ENCODE data around the gene PCDH9. TPM values are rescaled to one million over a fixed set of nuclear protein-coding genes. Genes with fewer than 3 reads are reported as not detected.

Gene PCDH9
- total and polyA plus RNA-seq, 10 donors, result 0.24 to 8.1 (median 3.8) TPM

DNA sequence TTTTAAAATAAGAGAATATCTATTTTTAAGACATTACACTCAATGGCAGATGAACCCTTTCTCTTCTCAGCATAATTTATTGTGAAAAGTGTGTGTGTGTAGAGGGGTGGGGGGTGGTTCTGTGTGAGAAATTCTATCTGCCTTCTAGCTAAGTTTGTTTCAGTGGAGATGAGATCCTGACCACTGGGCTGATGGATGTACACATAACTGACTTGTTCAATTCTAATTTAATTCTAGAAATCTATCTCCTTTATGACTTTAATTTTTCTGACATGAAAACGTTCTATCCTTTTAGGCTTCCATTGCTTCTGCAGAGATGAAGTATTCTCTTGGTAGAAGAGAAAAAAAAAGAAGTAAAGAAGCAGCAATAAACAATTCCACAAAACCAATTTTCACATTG, 891.6 kb downstream of the PCDH9 start:
- H3K4me1 ChIP-seq, result no peaks in the 10 kb centered on the region
- no peak for DNase-seq
- no peaks in the 10 kb centered on the region for H3K27me3 ChIP-seq (replicated peaks in 1 of 7)
- 37 to 81% (median 49%) methylated on average over 1 of the region's 1 CpG for WGBS, 5 donors
- no peak for TF ChIP-seq POLR2A (IDR thresholded peaks at IDR 0.05)
- TF ChIP-seq, protein P1, sequence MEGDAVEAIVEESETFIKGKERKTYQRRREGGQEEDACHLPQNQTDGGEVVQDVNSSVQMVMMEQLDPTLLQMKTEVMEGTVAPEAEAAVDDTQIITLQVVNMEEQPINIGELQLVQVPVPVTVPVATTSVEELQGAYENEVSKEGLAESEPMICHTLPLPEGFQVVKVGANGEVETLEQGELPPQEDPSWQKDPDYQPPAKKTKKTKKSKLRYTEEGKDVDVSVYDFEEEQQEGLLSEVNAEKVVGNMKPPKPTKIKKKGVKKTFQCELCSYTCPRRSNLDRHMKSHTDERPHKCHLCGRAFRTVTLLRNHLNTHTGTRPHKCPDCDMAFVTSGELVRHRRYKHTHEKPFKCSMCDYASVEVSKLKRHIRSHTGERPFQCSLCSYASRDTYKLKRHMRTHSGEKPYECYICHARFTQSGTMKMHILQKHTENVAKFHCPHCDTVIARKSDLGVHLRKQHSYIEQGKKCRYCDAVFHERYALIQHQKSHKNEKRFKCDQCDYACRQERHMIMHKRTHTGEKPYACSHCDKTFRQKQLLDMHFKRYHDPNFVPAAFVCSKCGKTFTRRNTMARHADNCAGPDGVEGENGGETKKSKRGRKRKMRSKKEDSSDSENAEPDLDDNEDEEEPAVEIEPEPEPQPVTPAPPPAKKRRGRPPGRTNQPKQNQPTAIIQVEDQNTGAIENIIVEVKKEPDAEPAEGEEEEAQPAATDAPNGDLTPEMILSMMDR (IDR thresholded peaks at IDR 0.05 in 8 of 11, conservative IDR thresholded peaks at IDR 0.05 in 3 of 11), result no peak
- TF ChIP-seq POLR2AphosphoS5 (IDR thresholded peaks at IDR 0.05), result no peak
- no peaks in the 10 kb centered on the region for H3K36me3 ChIP-seq
- no peak overlapping the region for H3K27ac ChIP-seq
- no peaks in the 10 kb centered on the region for H3K9me3 ChIP-seq
- H3K4me3 ChIP-seq, result no peak overlapping the region
- intact Hi-C loops (cut with DNase I; ENCODE audit: low total_unique reads), result no loop called here

DNA sequence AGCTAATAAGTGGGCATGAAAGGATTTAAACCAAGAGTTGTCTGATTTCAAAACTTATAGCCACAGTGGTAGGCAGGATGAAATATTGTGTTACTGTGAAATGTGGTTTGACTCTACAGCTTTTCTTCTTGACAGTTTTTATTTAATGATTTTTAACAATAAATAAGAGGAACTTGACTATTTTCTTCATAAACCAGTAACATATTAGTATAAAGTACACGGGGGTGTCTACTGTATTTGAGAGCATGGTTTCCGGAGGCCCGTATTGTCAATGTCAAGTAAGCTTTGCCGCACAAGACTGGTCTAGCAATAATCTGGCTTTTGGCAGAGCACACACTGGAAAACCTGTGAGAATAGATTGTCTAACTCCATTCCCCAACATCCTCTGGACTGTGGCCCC, 894.5 kb downstream of the PCDH9 start:
- Histone ChIP-seq H3K4me1 (no peaks in the 10 kb centered on the region), H3K4me3 (no peak overlapping the region), H3K36me3 (no peaks in the 10 kb centered on the region), H3K27ac (no peak overlapping the region), H3K27me3 (replicated peaks in 1 of 7) (no peaks in the 10 kb centered on the region), H3K9me3 (no peaks in the 10 kb centered on the region)
- TF ChIP-seq POLR2A (IDR thresholded peaks at IDR 0.05) (no peak), POLR2AphosphoS5 (IDR thresholded peaks at IDR 0.05) (no peak)
- TF ChIP-seq, protein P1 (IDR thresholded peaks at IDR 0.05 in 8 of 11, conservative IDR thresholded peaks at IDR 0.05 in 3 of 11), result no peak
- 48 to 80% (median 69%) methylated on average over 4 of the region's 4 CpGs for WGBS, 5 donors
- DNase-seq, result no peak
- intact Hi-C loops (cut with DNase I; ENCODE audit: low total_unique reads), result no loop called here

GRCh38 chr13:66329988-66330451, 900.1 kb downstream of the PCDH9 start:
- 20 to 42% (median 40%) methylated on average over 1 of the region's 1 CpG for WGBS, 5 donors
- no peaks in the 10 kb centered on the region for H3K27me3 ChIP-seq (replicated peaks in 1 of 7)

GRCh38 chr13:66328476-66328875, 901.7 kb downstream of the PCDH9 start:
- Histone ChIP-seq H3K36me3 (no peaks in the 10 kb centered on the region), H3K4me1 (no peaks in the 10 kb centered on the region), H3K4me3 (no peak overlapping the region), H3K27me3 (replicated peaks in 1 of 7) (no peaks in the 10 kb centered on the region), H3K9me3 (no peaks in the 10 kb centered on the region), H3K27ac (no peak overlapping the region)
- intact Hi-C loops (cut with DNase I; ENCODE audit: low total_unique reads), result no loop called here
- WGBS, 5 donors, result 70 to 89% (median 79%) methylated on average over 5 of the region's 5 CpGs
- TF ChIP-seq POLR2A (IDR thresholded peaks at IDR 0.05), result no peak
- no peak for TF ChIP-seq POLR2AphosphoS5 (IDR thresholded peaks at IDR 0.05)
- TF ChIP-seq, protein P1 (IDR thresholded peaks at IDR 0.05 in 8 of 11, conservative IDR thresholded peaks at IDR 0.05 in 3 of 11), result no peak
- no peak for DNase-seq

More at GRCh38 chr13:66329988-66330451, 900.1 kb downstream of the PCDH9 start:
- no peaks in the 10 kb centered on the region for H3K9me3 ChIP-seq
- TF ChIP-seq, protein P1 (IDR thresholded peaks at IDR 0.05 in 8 of 11, conservative IDR thresholded peaks at IDR 0.05 in 3 of 11), result no peak
- TF ChIP-seq POLR2AphosphoS5 (IDR thresholded peaks at IDR 0.05), result no peak
- no peak for TF ChIP-seq POLR2A (IDR thresholded peaks at IDR 0.05)
- no peak overlapping the region for H3K27ac ChIP-seq
- DNase-seq, result no peak
- no peaks in the 10 kb centered on the region for H3K4me1 ChIP-seq
- intact Hi-C loops (cut with DNase I; ENCODE audit: low total_unique reads), result no loop called here
- H3K4me3 ChIP-seq, result no peak overlapping the region
- H3K36me3 ChIP-seq, result no peaks in the 10 kb centered on the region
